IMR-90 (cell line): ENCODE measurements around the gene MID1. TPM values are rescaled to one million over a fixed set of nuclear protein-coding genes. Genes with fewer than 3 reads are reported as not detected.

ENCODE experiments used
- microRNA-seq, 2 experiments: library from miRNA; stranded (forward) in 1 of 2; unstranded in 1 of 2; fragments of 10-50 nt in 1 of 2; fragments of <30 nt in 1 of 2; gene quantifications in 1 of 2; microRNA quantifications in 1 of 2; one replicate each; pipeline versions ENCODE3 to v1.1.0; 2013 to 2020; ENCODE audit not compliant: insufficient read depth in 1 of 2, insufficient read length in 1 of 2, unreplicated experiment in 1 of 2
- polyA plus RNA-seq, 3 experiments: library from polyadenylated mRNA; depleted of rRNA; stranded (reverse); fragments of >200 nt; gene quantifications; 2 replicates each; pipeline ENCODE4 v1.2.3, GENCODE V29; 2012; ENCODE audit warnings: low replicate concordance in 1 of 3
- small RNA-seq, 5 experiments: library from RNA; depleted of rRNA; stranded (forward); fragments of <200 nt; gene quantifications; one replicate each; pipeline ENCODE3, GENCODE V24; 2012
- total RNA-seq: library from RNA; depleted of rRNA; stranded (reverse); fragments of >200 nt; gene quantifications from 2 replicates; pipeline ENCODE4 v1.2.3, GENCODE V29; 2012

The MID1 gene
- total and polyA plus RNA-seq, 2 of the 4 experiments (the other 2 are of a cell fraction) = 37.2 to 106 TPM

Small RNA genes lying within 50 kb of the gene (microRNA-seq; reads per million reads assigned to microRNA genes)
- not detected for gene RNU6-800P (ENCODE audit: insufficient read depth, insufficient read length)

Small RNA genes lying within 50 kb of the gene (small RNA-seq; reads per million reads assigned to genes)
- gene RNU6-800P = 0 reads per million in 5 experiments
